ENCODE measurements around the gene TWIST1. TPM values are rescaled to one million over a fixed set of nuclear protein-coding genes. Genes with fewer than 3 reads are reported as not detected.

Gene TWIST1
- total RNA-seq, 4 donors from 2014 or later = 5.6 to 35.9 (median 21.5) TPM

GRCh38 chr7:19097165-19098055, 20.0 kb downstream of the TWIST1 start:
- WGBS, 2 donors (ENCODE audit: low coverage in 1 of 2) = 88 to 92% methylated on average over 8 to 9 of the region's 9 CpGs
- TF ChIP-seq POLR2A (IDR thresholded peaks at IDR 0.05) = no peak
- no peak for TF ChIP-seq EP300 (IDR thresholded peaks at IDR 0.05)
- TF ChIP-seq, protein P1, sequence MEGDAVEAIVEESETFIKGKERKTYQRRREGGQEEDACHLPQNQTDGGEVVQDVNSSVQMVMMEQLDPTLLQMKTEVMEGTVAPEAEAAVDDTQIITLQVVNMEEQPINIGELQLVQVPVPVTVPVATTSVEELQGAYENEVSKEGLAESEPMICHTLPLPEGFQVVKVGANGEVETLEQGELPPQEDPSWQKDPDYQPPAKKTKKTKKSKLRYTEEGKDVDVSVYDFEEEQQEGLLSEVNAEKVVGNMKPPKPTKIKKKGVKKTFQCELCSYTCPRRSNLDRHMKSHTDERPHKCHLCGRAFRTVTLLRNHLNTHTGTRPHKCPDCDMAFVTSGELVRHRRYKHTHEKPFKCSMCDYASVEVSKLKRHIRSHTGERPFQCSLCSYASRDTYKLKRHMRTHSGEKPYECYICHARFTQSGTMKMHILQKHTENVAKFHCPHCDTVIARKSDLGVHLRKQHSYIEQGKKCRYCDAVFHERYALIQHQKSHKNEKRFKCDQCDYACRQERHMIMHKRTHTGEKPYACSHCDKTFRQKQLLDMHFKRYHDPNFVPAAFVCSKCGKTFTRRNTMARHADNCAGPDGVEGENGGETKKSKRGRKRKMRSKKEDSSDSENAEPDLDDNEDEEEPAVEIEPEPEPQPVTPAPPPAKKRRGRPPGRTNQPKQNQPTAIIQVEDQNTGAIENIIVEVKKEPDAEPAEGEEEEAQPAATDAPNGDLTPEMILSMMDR (IDR thresholded peaks at IDR 0.05) = no peak
- TF ChIP-seq POLR2AphosphoS5 (IDR thresholded peaks at IDR 0.05) = no peak
- no peak overlapping the region for H3K27ac ChIP-seq
- H3K36me3 ChIP-seq = no peaks in the 10 kb centered on the region
- H3K4me3 ChIP-seq = no peak overlapping the region
- ATAC-seq = no peak
- no peaks in the 10 kb centered on the region for H3K4me1 ChIP-seq
- no peaks in the 10 kb centered on the region for H3K9me3 ChIP-seq
- peaks cover 17% of the 10 kb centered on the region for H3K27me3 ChIP-seq

DNA sequence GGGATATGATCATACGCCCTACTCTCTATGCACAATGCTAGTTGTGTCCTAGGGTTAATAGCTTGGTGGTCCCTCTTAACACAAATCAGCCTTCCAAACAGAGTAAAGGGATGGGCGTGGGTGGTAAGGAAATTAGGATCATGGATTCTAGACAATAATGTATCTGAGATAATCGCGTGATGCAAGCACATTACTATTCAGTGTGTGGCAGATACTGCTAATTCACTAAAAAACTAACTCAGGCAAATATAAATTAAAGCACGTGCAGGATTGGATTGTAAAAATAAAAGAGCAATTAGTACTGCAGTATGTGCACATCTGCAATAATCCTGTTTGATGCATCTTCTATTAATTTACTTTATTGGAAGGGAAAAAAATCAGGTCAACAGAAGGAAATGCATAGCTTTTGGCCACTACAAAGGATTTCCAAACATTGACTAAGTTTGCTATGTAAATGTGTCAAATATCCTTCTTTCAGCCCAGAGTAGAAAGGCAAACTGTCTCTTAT, 22.0 kb downstream of the TWIST1 start:
- H3K4me3 ChIP-seq = no peak overlapping the region

GRCh38 chr7:19094598-19095352, 22.7 kb downstream of the TWIST1 start:
- H3K4me3 ChIP-seq = no peak overlapping the region
- H3K9me3 ChIP-seq = no peaks in the 10 kb centered on the region
- no peaks in the 10 kb centered on the region for H3K4me1 ChIP-seq
- TF ChIP-seq EP300 (IDR thresholded peaks at IDR 0.05) (no peak), POLR2AphosphoS5 (IDR thresholded peaks at IDR 0.05) (no peak), POLR2A (IDR thresholded peaks at IDR 0.05) (no peak)
- TF ChIP-seq, protein P1 (IDR thresholded peaks at IDR 0.05) = no peak
- H3K36me3 ChIP-seq = no peaks in the 10 kb centered on the region
- H3K27ac ChIP-seq = no peak overlapping the region
- 67 to 80% methylated on average over 3 of the region's 3 CpGs for WGBS, 2 donors (ENCODE audit: low coverage in 1 of 2)
- no peak for ATAC-seq
- no peaks in the 10 kb centered on the region for H3K27me3 ChIP-seq

More for the DNA sequence above, 22.0 kb downstream of the TWIST1 start:
- peaks cover 2% of the 10 kb centered on the region for H3K27me3 ChIP-seq
- WGBS, 2 donors (ENCODE audit: low coverage in 1 of 2) = 70 to 78% methylated on average over 5 of the region's 5 CpGs
- no peak for TF ChIP-seq EP300 (IDR thresholded peaks at IDR 0.05)
- H3K4me1 ChIP-seq = no peaks in the 10 kb centered on the region
- H3K9me3 ChIP-seq = no peaks in the 10 kb centered on the region
- H3K27ac ChIP-seq = no peak overlapping the region
- no peak for ATAC-seq
- H3K36me3 ChIP-seq = no peaks in the 10 kb centered on the region

DNA sequence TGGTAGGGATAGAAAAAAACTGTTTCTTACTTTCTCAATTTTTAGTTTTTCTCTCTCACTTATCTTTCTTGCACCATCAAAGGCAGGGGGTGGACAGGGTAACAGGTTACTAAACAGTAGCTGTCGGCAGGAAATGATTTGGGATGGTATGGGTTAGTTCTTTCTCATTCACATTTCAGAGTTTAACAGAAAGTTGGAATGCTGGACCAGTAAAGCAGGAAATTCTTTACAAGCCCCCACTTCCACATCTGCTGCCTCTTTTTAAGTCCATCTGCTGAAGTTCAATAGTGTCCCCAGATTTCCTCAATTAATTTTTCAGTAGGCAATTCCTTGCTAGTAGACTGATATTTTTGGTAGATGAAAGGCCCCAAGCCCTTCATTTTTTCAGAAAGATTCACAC, 23.3 kb downstream of the TWIST1 start:
- no peaks in the 10 kb centered on the region for H3K36me3 ChIP-seq
- ATAC-seq = no peak
- 93 to 100% methylated on average over 1 of the region's 1 CpG for WGBS, 2 donors (ENCODE audit: low coverage in 1 of 2)

More for the DNA sequence above, 23.3 kb downstream of the TWIST1 start:
- Histone ChIP-seq H3K27ac (no peak overlapping the region), H3K27me3 (no peaks in the 10 kb centered on the region), H3K9me3 (no peaks in the 10 kb centered on the region), H3K4me3 (no peak overlapping the region), H3K4me1 (no peaks in the 10 kb centered on the region)
- TF ChIP-seq POLR2A (IDR thresholded peaks at IDR 0.05) (no peak), POLR2AphosphoS5 (IDR thresholded peaks at IDR 0.05) (no peak), EP300 (IDR thresholded peaks at IDR 0.05) (no peak)
- TF ChIP-seq, protein P1 (IDR thresholded peaks at IDR 0.05) = no peak

Data from gastroesophageal sphincter (tissue), 4 donors.